CD8-positive, alpha-beta memory T cell (primary cell): ENCODE data around the gene ALDH3B1. TPM values are rescaled to one million over a fixed set of nuclear protein-coding genes. Genes with fewer than 3 reads are reported as not detected.

Experiments used
- CTCF ChIA-PET: fragments of 350-600 bp; sonication (Branson Sonifier 250); formaldehyde crosslinking; loops from one replicate; lab custom pipeline; 2021; ENCODE audit warnings: antibody characterized with exemption; lab: Charles Lee
- POLR2A ChIA-PET: fragments of 350-600 bp; sonication (Branson Sonifier 250); formaldehyde crosslinking; loops from one replicate; lab custom pipeline; 2021; ENCODE audit warnings: antibody characterized with exemption; lab: Charles Lee
- DNase-seq, 5 donors: peaks; one replicate each; pipeline versions ENCODE4 v3.0.0 to v3.0.0-alpha.2; 2020 to 2022; ENCODE audit warnings: mixed read lengths in 1 of 5
- H3K27ac ChIP-seq: one replicate; pipeline ENCODE4 v1.7.0; 2013; ENCODE audit warnings: low read depth, mild to moderate bottlenecking, low read length, moderate library complexity
- H3K27me3 ChIP-seq: 2 replicates; pipeline ENCODE4 v1.7.0; 2013; ENCODE audit warnings: low read length, mild to moderate bottlenecking; ENCODE audit not compliant: insufficient read depth, poor library complexity, severe bottlenecking
- H3K36me3 ChIP-seq: 2 replicates; pipeline ENCODE4 v1.7.0; 2013; ENCODE audit warnings: mild to moderate bottlenecking, low read length, moderate library complexity; ENCODE audit not compliant: insufficient read depth
- H3K4me1 ChIP-seq: 2 replicates; pipeline ENCODE4 v1.7.0; 2013; ENCODE audit warnings: mild to moderate bottlenecking, low read length, moderate library complexity; ENCODE audit not compliant: insufficient read depth
- H3K4me3 ChIP-seq: 2 replicates; pipeline ENCODE4 v1.7.0; 2013; ENCODE audit warnings: mild to moderate bottlenecking, low read length
- H3K9me3 ChIP-seq: 2 replicates; pipeline ENCODE4 v1.7.0; 2013; ENCODE audit warnings: mild to moderate bottlenecking, low read length
- H3K27ac Mint-ChIP-seq, 8 donors: one replicate each; pipeline ENCODE4 v1.8.0; 2020 to 2021; ENCODE audit warnings: mixed read lengths in 8 of 8, mild to moderate bottlenecking in 6 of 8, inconsistent platforms in 3 of 8, moderate library complexity in 3 of 8
- H3K27me3 Mint-ChIP-seq, 2 donors: one replicate each; pipeline ENCODE4 v1.8.0; 2020 to 2021; ENCODE audit warnings: mixed read lengths in 2 of 2, mild to moderate bottlenecking in 1 of 2, moderate library complexity in 1 of 2
- H3K36me3 Mint-ChIP-seq, 3 donors: one replicate each; pipeline ENCODE4 v1.8.0; 2020 to 2021; ENCODE audit warnings: mixed read lengths in 3 of 3, inconsistent platforms in 1 of 3, mild to moderate bottlenecking in 1 of 3
- H3K4me1 Mint-ChIP-seq, 3 donors: one replicate each; pipeline ENCODE4 v1.8.0; 2020 to 2021; ENCODE audit warnings: mixed read lengths in 3 of 3, inconsistent platforms in 1 of 3, mild to moderate bottlenecking in 1 of 3
- H3K4me3 Mint-ChIP-seq, 7 donors: one replicate each; pipeline ENCODE4 v1.8.0; 2020 to 2021; ENCODE audit warnings: mixed read lengths in 7 of 7, mild to moderate bottlenecking in 6 of 7, moderate library complexity in 4 of 7, inconsistent platforms in 2 of 7
- H3K9me3 Mint-ChIP-seq, 5 donors: one replicate each; pipeline ENCODE4 v1.8.0; 2020 to 2022; ENCODE audit warnings: mixed read lengths in 5 of 5, mild to moderate bottlenecking in 3 of 5, moderate library complexity in 2 of 5, inconsistent platforms in 1 of 5
- polyA plus RNA-seq: library from polyadenylated mRNA; unstranded; fragments of 300-500 nt; fragmentation: Illumina TruSeq; gene quantifications from one replicate; pipeline ENCODE4 v1.2.3, GENCODE V29; 2021
- total RNA-seq, 2 experiments: library from RNA; stranded (reverse); gene quantifications; one replicate each; pipeline ENCODE4 v1.2.3, GENCODE V29; 2021

Gene ALDH3B1
- total and polyA plus RNA-seq, 3 experiments from 2014 or later: 0.12 to 0.33 (median 0.20) TPM

- DNase-seq: no peak
- H3K27me3 Mint-ChIP-seq: peaks cover 0 to 2% of the 10 kb centered on the region in 2 donors
- no peaks in the 10 kb centered on the region for H3K36me3 Mint-ChIP-seq
- peak overlapping the region in 1 of 8 donors; percentile 50 for H3K27ac Mint-ChIP-seq
- POLR2A ChIA-PET: no interaction called here
- no peak overlapping the region for H3K4me3 ChIP-seq
- no peak overlapping the region for H3K4me3 Mint-ChIP-seq
- CTCF ChIA-PET: no interaction called here
- no peak overlapping the region for H3K27ac ChIP-seq
- no peaks in the 10 kb centered on the region for H3K27me3 ChIP-seq
- H3K36me3 ChIP-seq: no peaks in the 10 kb centered on the region
- no peaks in the 10 kb centered on the region for H3K4me1 ChIP-seq
- no peaks in the 10 kb centered on the region for H3K9me3 ChIP-seq
- H3K4me1 Mint-ChIP-seq: no peaks in the 10 kb centered on the region
- H3K9me3 Mint-ChIP-seq: no peaks in the 10 kb centered on the region
These were observed 8.6 kb downstream of the ALDH3B1 start for GRCh38 chr11:68018730-68019190.

DNA sequence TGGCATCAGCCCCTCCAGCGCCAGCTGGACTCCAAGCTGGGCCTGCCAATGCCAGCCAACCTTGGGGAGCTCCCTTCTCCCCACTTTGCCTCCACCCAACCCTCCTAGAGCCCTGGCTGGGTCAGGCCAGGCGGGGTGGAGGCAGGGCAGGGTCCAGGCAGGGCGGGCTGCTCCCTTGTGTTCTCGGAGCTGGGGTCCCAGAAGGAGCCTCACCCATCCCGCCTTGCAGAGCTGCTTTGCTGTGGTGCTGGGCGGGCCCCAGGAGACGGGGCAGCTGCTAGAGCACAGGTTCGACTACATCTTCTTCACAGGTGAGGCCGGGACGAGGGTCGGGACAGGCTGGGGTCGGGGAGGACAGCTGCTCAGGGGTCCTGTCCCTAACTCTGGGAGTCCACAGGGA, 9.4 kb downstream of the ALDH3B1 start:
- Mint-ChIP-seq H3K36me3 (no peaks in the 10 kb centered on the region), H3K27ac (peak overlapping the region in 1 of 8 donors; percentile 60), H3K4me1 (no peaks in the 10 kb centered on the region), H3K9me3 (peaks cover 0 to 3% (median 0%) of the 10 kb centered on the region in 5 donors), H3K27me3 (no peaks in the 10 kb centered on the region), H3K4me3 (no peak overlapping the region)
- Histone ChIP-seq H3K9me3 (no peaks in the 10 kb centered on the region), H3K27me3 (no peaks in the 10 kb centered on the region), H3K4me1 (no peaks in the 10 kb centered on the region), H3K36me3 (no peaks in the 10 kb centered on the region), H3K4me3 (no peak overlapping the region), H3K27ac (no peak overlapping the region)
- ChIA-PET POLR2A (no interaction called here), CTCF (no interaction called here)
- DNase-seq: no peak

GRCh38 chr11:68020575-68020974, 10.4 kb downstream of the ALDH3B1 start:
- Histone ChIP-seq H3K4me1 (no peaks in the 10 kb centered on the region), H3K4me3 (no peak overlapping the region), H3K27me3 (no peaks in the 10 kb centered on the region), H3K27ac (no peak overlapping the region), H3K9me3 (no peaks in the 10 kb centered on the region), H3K36me3 (no peaks in the 10 kb centered on the region)
- no peak for DNase-seq
- Mint-ChIP-seq H3K27ac (no peak overlapping the region), H3K36me3 (no peaks in the 10 kb centered on the region), H3K9me3 (peaks cover 0 to 5% (median 0%) of the 10 kb centered on the region in 5 donors), H3K27me3 (no peaks in the 10 kb centered on the region), H3K4me3 (no peak overlapping the region), H3K4me1 (no peaks in the 10 kb centered on the region)
- CTCF ChIA-PET: no interaction called here
- POLR2A ChIA-PET: no interaction called here

- POLR2A ChIA-PET: no interaction called here
- no peaks in the 10 kb centered on the region for H3K27me3 ChIP-seq
- Mint-ChIP-seq H3K4me3 (no peak overlapping the region), H3K27me3 (no peaks in the 10 kb centered on the region), H3K36me3 (no peaks in the 10 kb centered on the region), H3K9me3 (peaks cover 0 to 5% (median 0%) of the 10 kb centered on the region in 5 donors), H3K27ac (no peak overlapping the region), H3K4me1 (peaks cover 0 to 2% (median 0%) of the 10 kb centered on the region in 3 donors)
- no peaks in the 10 kb centered on the region for H3K36me3 ChIP-seq
- H3K27ac ChIP-seq: no peak overlapping the region
- no peak for DNase-seq
- H3K4me1 ChIP-seq: no peaks in the 10 kb centered on the region
- H3K9me3 ChIP-seq: no peaks in the 10 kb centered on the region
- CTCF ChIA-PET: no interaction called here
- H3K4me3 ChIP-seq: no peak overlapping the region
These were observed 11.2 kb downstream of the ALDH3B1 start for GRCh38 chr11:68021167-68021787.

- Mint-ChIP-seq H3K36me3 (no peaks in the 10 kb centered on the region), H3K4me3 (no peak overlapping the region), H3K9me3 (peaks cover 0 to 5% (median 0%) of the 10 kb centered on the region in 5 donors), H3K27me3 (no peaks in the 10 kb centered on the region), H3K4me1 (peaks cover 0 to 3% (median 0%) of the 10 kb centered on the region in 3 donors), H3K27ac (no peak overlapping the region)
- no peaks in the 10 kb centered on the region for H3K4me1 ChIP-seq
- no peaks in the 10 kb centered on the region for H3K9me3 ChIP-seq
- no peaks in the 10 kb centered on the region for H3K27me3 ChIP-seq
- DNase-seq: no peak
- no peaks in the 10 kb centered on the region for H3K36me3 ChIP-seq
- H3K4me3 ChIP-seq: no peak overlapping the region
- POLR2A ChIA-PET: no interaction called here
- no peak overlapping the region for H3K27ac ChIP-seq
- CTCF ChIA-PET: interaction anchor here (0.6 kb wide), 1 partner anchor 427 kb away, joined by 3 read pairs; no protein-coding TSS in a partner anchor
These were observed 12.4 kb downstream of the ALDH3B1 start for GRCh38 chr11:68022531-68022930.

DNA sequence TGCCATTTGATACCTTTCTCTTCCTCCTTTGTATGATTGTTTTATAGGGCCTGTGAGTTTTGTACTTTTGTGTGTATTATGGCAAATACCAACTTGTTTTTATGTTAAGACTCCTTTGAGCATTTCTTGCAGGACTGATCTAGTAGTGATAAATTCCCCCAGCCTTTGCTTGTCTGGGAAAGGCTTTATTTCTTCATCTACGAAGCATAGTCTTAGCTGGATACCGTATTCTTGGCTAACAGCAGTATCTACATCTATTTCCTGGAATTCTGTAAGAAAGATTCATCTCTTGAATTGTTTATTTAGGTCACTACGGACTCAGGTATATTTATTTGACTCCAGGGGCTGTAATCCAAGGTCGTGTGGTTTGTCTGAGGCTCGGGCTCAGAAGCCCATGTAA, 14.4 kb downstream of the ALDH3B1 start:
- H3K27me3 Mint-ChIP-seq: no peaks in the 10 kb centered on the region
- peaks cover 0 to 5% (median 0%) of the 10 kb centered on the region in 5 donors for H3K9me3 Mint-ChIP-seq
- H3K27ac ChIP-seq: no peak overlapping the region
- POLR2A ChIA-PET: no interaction called here
- no peaks in the 10 kb centered on the region for H3K27me3 ChIP-seq
- no peak overlapping the region for H3K27ac Mint-ChIP-seq
- H3K4me3 ChIP-seq: no peak overlapping the region
- no peaks in the 10 kb centered on the region for H3K36me3 ChIP-seq
- DNase-seq: no peak
- H3K4me1 ChIP-seq: no peaks in the 10 kb centered on the region
- H3K4me3 Mint-ChIP-seq: peak overlapping the region in 1 of 7 donors; percentile 14
- H3K36me3 Mint-ChIP-seq: no peaks in the 10 kb centered on the region
- CTCF ChIA-PET: no interaction called here
- no peaks in the 10 kb centered on the region for H3K9me3 ChIP-seq
- H3K4me1 Mint-ChIP-seq: peaks cover 0 to 5% (median 2%) of the 10 kb centered on the region in 3 donors

DNA sequence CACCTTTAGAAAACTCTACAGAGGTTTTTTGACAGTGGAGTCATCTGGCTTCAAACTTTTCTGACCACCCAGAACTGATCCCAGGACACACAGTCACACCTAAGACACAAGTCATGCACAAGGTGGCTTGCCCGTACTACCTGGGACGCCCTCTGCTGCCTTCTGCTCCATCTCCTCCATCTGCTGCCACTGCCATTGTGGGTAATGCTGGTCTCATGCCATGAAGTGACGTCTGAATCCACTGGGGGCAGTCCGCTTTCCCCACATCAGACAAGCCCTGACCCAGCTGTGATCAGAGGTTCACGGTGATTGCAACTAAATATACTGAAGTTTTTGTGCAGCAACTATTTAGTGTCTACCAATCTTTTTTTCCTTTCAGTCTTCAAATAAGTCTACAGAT, 14.9 kb downstream of the ALDH3B1 start:
- Histone ChIP-seq H3K36me3 (no peaks in the 10 kb centered on the region), H3K27me3 (no peaks in the 10 kb centered on the region), H3K4me1 (no peaks in the 10 kb centered on the region), H3K9me3 (no peaks in the 10 kb centered on the region), H3K4me3 (no peak overlapping the region), H3K27ac (no peak overlapping the region)
- ChIA-PET CTCF (no interaction called here), POLR2A (no interaction called here)
- Mint-ChIP-seq H3K9me3 (peaks cover 0 to 5% (median 0%) of the 10 kb centered on the region in 5 donors), H3K27ac (peak overlapping the region in 1 of 8 donors; percentile 44), H3K4me3 (peak overlapping the region in 1 of 7 donors; percentile 15), H3K36me3 (no peaks in the 10 kb centered on the region), H3K4me1 (peaks cover under 1 to 6% (median 6%) of the 10 kb centered on the region in 3 donors), H3K27me3 (no peaks in the 10 kb centered on the region)
- DNase-seq: peak in 1 of 5 donors; percentile 29

DNA sequence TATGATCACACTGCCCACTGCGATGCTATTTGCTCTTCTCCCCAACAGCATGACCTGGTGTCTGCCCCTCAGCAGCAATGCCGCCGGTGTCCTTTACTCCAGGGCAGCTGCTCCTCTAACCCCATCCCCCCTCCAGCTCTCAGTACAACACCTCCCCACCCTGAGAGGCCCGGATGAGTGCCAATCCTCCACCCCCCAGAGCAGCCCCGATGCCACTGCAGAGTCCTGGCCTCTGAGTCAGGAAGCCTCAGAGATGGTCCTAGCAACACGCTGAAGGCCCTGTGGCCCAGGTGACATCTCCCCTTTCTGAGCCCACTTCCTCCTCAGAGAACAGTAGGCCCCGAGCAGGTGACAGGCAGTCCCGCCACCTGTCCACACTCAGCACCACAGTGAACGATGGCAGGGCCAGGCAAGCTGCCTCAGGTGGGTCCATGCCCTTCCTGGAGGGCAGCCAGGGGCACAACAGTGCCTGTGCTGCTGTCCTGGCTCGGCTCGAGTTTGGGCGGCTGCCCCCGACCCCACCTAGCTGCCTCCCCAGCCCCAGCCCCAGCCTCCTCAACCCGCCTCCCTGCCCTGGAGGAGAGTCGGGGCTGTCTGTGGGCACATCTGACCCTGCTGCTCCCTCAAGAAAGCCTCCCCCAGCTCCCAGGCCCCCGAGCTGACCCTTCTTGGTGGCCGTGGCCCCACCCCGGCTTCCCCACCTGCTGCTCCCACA, 16.4 kb downstream of the ALDH3B1 start:
- no peak overlapping the region for H3K27ac Mint-ChIP-seq
- H3K27me3 Mint-ChIP-seq: peaks cover 0 to 3% of the 10 kb centered on the region in 2 donors
- peaks cover 7% of the 10 kb centered on the region for H3K4me1 ChIP-seq
- peaks cover 0 to 5% (median 0%) of the 10 kb centered on the region in 5 donors for H3K9me3 Mint-ChIP-seq
- peak overlapping the region in 1 of 7 donors; percentile 38 for H3K4me3 Mint-ChIP-seq
- no peaks in the 10 kb centered on the region for H3K36me3 ChIP-seq
- ChIA-PET CTCF (no interaction called here), POLR2A (no interaction called here)
- peaks cover 0 to 9% (median 0%) of the 10 kb centered on the region in 3 donors for H3K36me3 Mint-ChIP-seq
- H3K27me3 ChIP-seq: no peaks in the 10 kb centered on the region
- no peak for DNase-seq
- H3K4me3 ChIP-seq: no peak overlapping the region
- peaks cover 8 to 18% (median 16%) of the 10 kb centered on the region in 3 donors for H3K4me1 Mint-ChIP-seq
- no peaks in the 10 kb centered on the region for H3K9me3 ChIP-seq
- no peak overlapping the region for H3K27ac ChIP-seq
